Measurements from ENCODE around the gene FOCAD. TPM values are rescaled to one million over a fixed set of nuclear protein-coding genes. Genes with fewer than 3 reads are reported as not detected.

Gene FOCAD
- total RNA-seq, 8 experiments from 2014 or later = 23.1 to 59.7 (median 43.2) TPM

- WGBS, 10 experiments = 80 to 100% (median 88%) methylated on average over 1 of the region's 1 CpG; no CpG with 5 or more reads in 2 of the 10 experiments
- in situ Hi-C loops (cut with MboI; ENCODE audit: low pct_unique_long_range_greater_than_20kb in 2 of 9, low sequenced_read_pairs in 9 of 9, unreplicated experiment in 9 of 9) = no loop called here
- Histone ChIP-seq H3K4me1 (replicated peaks in 1 of 2) (no peaks in the 10 kb centered on the region), H3K27ac (no peak overlapping the region), H3K4me3 (no peak overlapping the region)
- no peak for ATAC-seq (replicated peaks in 6 of 8)
Measured at GRCh38 chr9:21039302-21039701, 355.2 kb downstream of the FOCAD start.

GRCh38 chr9:21042466-21042865 lies 358.4 kb downstream of the FOCAD start:
- in situ Hi-C loops (cut with MboI; ENCODE audit: low pct_unique_long_range_greater_than_20kb in 2 of 9, low sequenced_read_pairs in 9 of 9, unreplicated experiment in 9 of 9) = no loop called here
- WGBS, 10 experiments = 53 to 94% (median 83%) methylated on average over 1 to 4 of the region's 4 CpGs; no CpG with 5 or more reads in 1 of the 10 experiments
- Histone ChIP-seq H3K4me1 (replicated peaks in 1 of 2) (no peaks in the 10 kb centered on the region), H3K27ac (no peak overlapping the region), H3K4me3 (no peak overlapping the region)
- no peak for ATAC-seq (replicated peaks in 6 of 8)

- Histone ChIP-seq H3K4me3 (no peak overlapping the region), H3K4me1 (replicated peaks in 1 of 2) (no peaks in the 10 kb centered on the region), H3K27ac (no peak overlapping the region)
- WGBS, 10 experiments = 47 to 95% (median 83%) methylated on average over 1 to 3 of the region's 3 CpGs
- no peak for ATAC-seq (replicated peaks in 6 of 8)
- in situ Hi-C loops (cut with MboI; ENCODE audit: low pct_unique_long_range_greater_than_20kb in 2 of 9, low sequenced_read_pairs in 9 of 9, unreplicated experiment in 9 of 9) = no loop called here
Measured at GRCh38 chr9:21043841-21044240, 359.8 kb downstream of the FOCAD start.

Other genes with a start within 250 kb of the FOCAD start
- gene MLLT3, start 61.8 kb upstream of the FOCAD start, total RNA-seq = 10 to 100 TPM; 10.8 to 63.2 (median 31.6) TPM

All from motor neuron (in vitro differentiated cells).